HG03139 (cell line): ENCODE data around the gene INTS4.
"Not testable (repeated sequence)": the region's sequence is repeated elsewhere in the genome, so short reads cannot be mapped to it uniquely, and the experiment has no call there.

Experiments used
- ATAC-seq: cut with Tn5 transposase; IDR thresholded peaks from one replicate; pipeline ENCODE4 v1.9.1; 2021; ENCODE audit not compliant: unreplicated experiment

Gene INTS4

GRCh38 chr11:77882396-77882795, 112.1 kb downstream of the INTS4 start:
- no peak for ATAC-seq

GRCh38 chr11:77879218-77879617, 115.2 kb downstream of the INTS4 start:
- peak; percentile 85 for ATAC-seq

DNA sequence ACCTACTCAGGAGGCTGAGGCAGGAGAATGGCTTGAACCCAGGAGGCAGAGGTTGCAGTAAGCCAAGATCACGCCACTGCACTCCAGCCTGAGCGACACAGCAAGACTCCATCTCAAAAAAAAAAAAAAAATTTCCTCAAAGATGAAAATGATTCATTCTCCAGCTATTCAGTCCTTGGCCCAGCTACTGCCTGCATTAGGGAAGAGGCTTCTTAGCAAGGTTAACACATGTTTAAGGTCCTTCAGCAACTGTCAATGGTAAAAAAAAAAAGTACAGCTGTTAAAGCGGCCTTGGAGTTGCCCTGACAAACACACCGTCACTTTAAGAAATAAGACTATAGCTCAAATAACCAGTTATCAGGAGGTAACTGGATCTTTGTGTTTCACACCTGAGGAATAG, 116.2 kb downstream of the INTS4 start:
- not testable (repeated sequence) for ATAC-seq

- no peak for ATAC-seq
Observed at GRCh38 chr11:77876045-77876444, 118.4 kb downstream of the INTS4 start.

DNA sequence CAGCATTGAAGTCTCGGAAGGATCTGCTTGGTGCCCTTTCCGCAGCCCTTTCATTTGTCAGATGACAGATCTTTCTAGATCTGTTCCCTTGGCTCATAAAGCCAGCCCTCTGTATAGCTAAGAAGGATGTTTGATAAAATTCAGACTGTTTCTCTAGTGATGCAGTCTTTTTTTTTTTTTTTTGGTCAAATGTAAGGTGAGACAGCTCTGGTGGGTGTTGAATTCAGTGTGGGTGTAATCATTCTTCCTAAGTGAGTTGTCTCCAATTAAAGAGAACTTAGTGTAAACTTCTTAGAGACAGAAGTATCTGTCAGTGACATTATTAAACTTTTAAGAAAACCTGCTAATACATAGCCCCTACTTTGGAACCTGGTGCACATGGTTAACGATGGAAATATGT, 120.3 kb downstream of the INTS4 start:
- no peak for ATAC-seq

DNA sequence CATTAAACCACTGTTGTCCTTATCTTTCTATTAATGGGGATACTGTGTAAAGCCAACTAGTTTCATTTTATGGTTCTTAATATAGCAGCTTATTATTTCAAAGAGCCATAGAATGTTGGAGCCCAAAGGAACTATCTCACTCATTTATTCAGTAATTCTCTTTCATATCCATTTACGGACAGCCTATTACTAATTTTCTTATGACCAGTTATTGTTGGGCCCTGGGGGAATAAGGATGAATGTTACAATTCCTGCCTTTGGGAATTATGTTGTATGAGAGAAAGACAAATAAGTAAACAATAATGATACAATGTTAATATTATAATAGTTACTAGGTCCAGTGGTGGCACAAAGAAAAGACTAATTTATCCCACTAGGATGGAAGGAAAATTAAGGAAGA, 121.1 kb downstream of the INTS4 start:
- ATAC-seq, result no peak

DNA sequence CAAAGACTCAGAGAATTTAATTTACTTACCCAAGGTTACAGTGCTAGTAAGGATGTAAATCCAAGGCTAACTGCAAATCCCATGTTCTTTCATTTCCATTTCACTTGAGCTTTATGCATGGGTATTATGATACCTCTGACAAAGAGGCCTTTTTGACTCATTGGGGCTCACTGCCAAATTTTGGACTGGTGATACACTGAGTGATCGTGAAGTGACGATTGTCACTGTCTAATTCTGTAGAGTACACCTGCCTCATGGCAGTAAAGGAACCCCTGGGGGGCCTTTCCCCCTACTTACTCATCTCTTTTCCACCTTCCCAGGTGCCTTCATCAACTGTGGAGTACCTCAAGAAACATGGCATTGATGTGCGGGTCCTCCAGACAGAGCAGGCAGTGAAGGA, 122.6 kb downstream of the INTS4 start:
- no peak for ATAC-seq

DNA sequence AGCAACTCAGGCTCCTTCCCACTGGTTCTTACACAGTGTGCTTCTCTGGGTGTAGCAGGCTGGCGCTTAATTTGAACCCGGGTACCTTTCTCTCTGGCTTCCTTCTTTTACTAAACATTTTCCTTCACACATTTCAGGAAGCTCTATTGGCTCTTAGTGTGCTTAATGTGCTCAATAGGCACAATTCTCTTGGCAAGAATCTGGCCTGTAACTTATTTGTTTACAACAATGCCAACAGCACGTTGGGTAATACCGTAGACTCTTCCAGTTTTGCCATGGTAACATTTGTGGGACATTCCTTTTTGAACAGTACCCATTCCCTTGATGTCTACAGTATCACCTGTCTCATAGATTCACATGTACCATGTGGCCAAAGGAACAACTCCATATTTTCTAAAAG, 125.7 kb downstream of the INTS4 start:
- ATAC-seq, result no peak

DNA sequence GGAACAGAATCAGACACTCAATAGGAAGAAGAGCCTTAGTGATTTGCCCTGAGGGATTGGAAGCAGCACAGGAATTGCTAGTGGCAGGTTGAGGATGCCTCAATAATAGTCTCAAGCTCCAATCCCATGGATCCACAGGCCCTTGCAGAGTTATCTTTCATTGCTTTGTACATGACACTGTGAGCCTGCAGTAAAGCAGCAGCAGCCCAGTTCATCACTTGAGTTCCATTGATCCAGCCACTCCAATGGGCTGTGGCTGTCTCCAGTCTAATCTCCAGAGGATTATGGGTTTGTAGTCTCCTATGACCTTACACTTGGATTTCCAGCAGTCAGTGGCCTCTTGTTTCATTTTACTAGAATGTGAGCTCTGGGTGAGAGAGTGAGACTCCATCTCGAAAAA, 128.1 kb downstream of the INTS4 start:
- ATAC-seq, result no peak

GRCh38 chr11:77865805-77866204, 128.7 kb downstream of the INTS4 start:
- ATAC-seq, result no peak

GRCh38 chr11:77861444-77861843, 133.0 kb downstream of the INTS4 start:
- not testable (repeated sequence) for ATAC-seq

DNA sequence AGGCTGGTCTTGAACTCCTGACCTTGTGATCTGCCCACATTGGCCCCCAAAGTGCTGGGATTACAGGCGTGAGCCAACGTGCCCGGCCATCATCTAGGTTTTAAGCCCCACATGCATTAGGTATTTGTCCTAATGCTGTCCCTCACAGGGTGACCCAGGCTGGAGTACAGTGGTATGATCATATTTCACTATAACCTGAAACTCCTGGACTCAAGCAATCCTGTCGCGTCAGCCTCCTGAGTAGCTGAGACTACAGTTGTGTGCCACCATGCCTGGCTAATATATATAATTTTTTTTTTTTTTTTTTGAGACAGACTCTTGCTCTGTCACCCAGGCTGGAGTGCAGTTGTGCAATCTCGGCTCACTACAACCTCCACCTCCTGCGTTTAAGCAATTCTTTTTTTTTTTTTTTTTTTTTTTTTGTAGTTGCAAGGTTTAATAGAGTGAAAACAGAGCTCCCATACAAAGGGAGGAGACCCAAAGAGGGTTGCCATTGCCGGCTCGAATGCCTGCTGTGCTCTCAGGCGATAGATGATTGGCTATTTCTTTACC, 136.5 kb downstream of the INTS4 start:
- not testable (repeated sequence) for ATAC-seq

GRCh38 chr11:77854838-77855237, 139.6 kb downstream of the INTS4 start:
- ATAC-seq, result no peak

- no peak for ATAC-seq
Observed at GRCh38 chr11:77851503-77851902, 143.0 kb downstream of the INTS4 start.

- not testable (repeated sequence) for ATAC-seq
Observed at GRCh38 chr11:77843700-77844099, 150.8 kb downstream of the INTS4 start.

- ATAC-seq, result no peak
Observed at GRCh38 chr11:77842441-77843121, 151.9 kb downstream of the INTS4 start.

- ATAC-seq, result no peak
Observed at GRCh38 chr11:77833302-77833701, 161.2 kb downstream of the INTS4 start.

- no peak for ATAC-seq
Observed at GRCh38 chr11:77828926-77829325, 165.5 kb downstream of the INTS4 start.
